IMR-90 (cell line): ENCODE results near the gene CETP. TPM values are rescaled to one million over a fixed set of nuclear protein-coding genes. Genes with fewer than 3 reads are reported as not detected.
"Not testable (repeated sequence)": the region's sequence is repeated elsewhere in the genome, so short reads cannot be mapped to it uniquely, and the experiment has no call there.

Experiments
- ATAC-seq: fragments of 200-7000 bp; cut with Tn5 transposase; 2 replicates; pipeline ENCODE4 v1.9.1; 2020; ENCODE audit warnings: low read depth, mild to moderate bottlenecking, moderate library complexity
- BruUV-seq: library from RNA; stranded (reverse); fragments of 400-500 nt; replicated peaks from 2 replicates; lab custom pipeline; 2021; lab: Mats Ljungman, UMichigan
- CTCF ChIA-PET: fragments of 300-600 bp; formaldehyde crosslinking; extraction: SDS; loops from one replicate; lab custom pipeline; 2021; ENCODE audit warnings: antibody characterized with exemption; lab: Yijun Ruan, JAX
- POLR2A ChIA-PET: fragments of 300-600 bp; sonication (Branson Sonifier 250); formaldehyde crosslinking; loops from one replicate; lab custom pipeline; 2022; ENCODE audit warnings: antibody characterized with exemption; ENCODE audit not compliant: unreplicated experiment; lab: Charles Lee
- DNase-seq: peaks from one replicate; pipeline ENCODE4 v3.0.0; 2013
- H2AFZ ChIP-seq: replicated peaks from 2 replicates; pipeline ENCODE3; 2013; ENCODE audit warnings: low read length, mild to moderate bottlenecking; ENCODE audit not compliant: poor library complexity
- H2AK5ac ChIP-seq: 2 replicates; pipeline ENCODE4 v1.6.1; 2013; ENCODE audit warnings: low read depth, low read length, inconsistent platforms
- H2AK9ac ChIP-seq: replicated peaks from 2 replicates; pipeline ENCODE3; 2013; ENCODE audit warnings: mild to moderate bottlenecking, low read depth, low read length, moderate library complexity; ENCODE audit not compliant: poor library complexity
- H2BK120ac ChIP-seq: 2 replicates; pipeline ENCODE4 v1.6.1; 2013; ENCODE audit warnings: low read depth, low read length, inconsistent platforms
- H2BK15ac ChIP-seq: 3 replicates; pipeline ENCODE4 v1.6.1; 2013; ENCODE audit warnings: low read depth, low read length, inconsistent platforms
- H2BK20ac ChIP-seq: 2 replicates; pipeline ENCODE4 v1.6.1; 2013; ENCODE audit warnings: low read depth, mild to moderate bottlenecking, inconsistent platforms, low read length, moderate library complexity
- H2BK5ac ChIP-seq: 2 replicates; pipeline ENCODE4 v1.6.1; 2013; ENCODE audit warnings: mild to moderate bottlenecking, low read depth, low read length, inconsistent platforms; ENCODE audit not compliant: poor library complexity, severe bottlenecking
- H3K14ac ChIP-seq: replicated peaks from 2 replicates; pipeline ENCODE4 v1.6.1; 2013; ENCODE audit warnings: low read depth, low read length, inconsistent platforms
- H3K18ac ChIP-seq: 2 replicates; pipeline ENCODE4 v1.6.1; 2013; ENCODE audit warnings: low read depth, low read length, control low read depth
- H3K23ac ChIP-seq: 2 replicates; pipeline ENCODE4 v1.6.1; 2013; ENCODE audit warnings: low read depth, low read length, inconsistent platforms
- H3K27ac ChIP-seq: 2 replicates; pipeline ENCODE4 v1.5.1; 2013; ENCODE audit warnings: mild to moderate bottlenecking, control low read depth, low read length; ENCODE audit not compliant: insufficient read depth
- H3K27me3 ChIP-seq: 2 replicates; pipeline ENCODE4 v1.6.1; 2013; ENCODE audit warnings: low read length; ENCODE audit not compliant: control insufficient read depth, insufficient read depth
- H3K36me3 ChIP-seq: 2 replicates; pipeline ENCODE4 v1.6.1; 2013; ENCODE audit warnings: low read length, mixed read lengths; ENCODE audit not compliant: control insufficient read depth, insufficient read depth
- H3K4ac ChIP-seq: 2 replicates; pipeline ENCODE4 v1.6.1; 2013; ENCODE audit warnings: low read depth, low read length, inconsistent platforms
- H3K4me1 ChIP-seq: 2 replicates; pipeline ENCODE4 v1.6.1; 2013; ENCODE audit warnings: low read length, mixed read lengths; ENCODE audit not compliant: control insufficient read depth, insufficient read depth
- H3K4me2 ChIP-seq: 2 replicates; pipeline ENCODE4 v1.6.1; 2013; ENCODE audit warnings: low read depth, mild to moderate bottlenecking, control low read depth, low read length, moderate library complexity
- H3K4me3 ChIP-seq: 2 replicates; pipeline ENCODE4 v1.5.1; 2013; ENCODE audit warnings: low read depth, mild to moderate bottlenecking, control low read depth, low read length, moderate library complexity; ENCODE audit not compliant: insufficient read depth
- H3K56ac ChIP-seq: 2 replicates; pipeline ENCODE4 v1.6.1; 2013; ENCODE audit warnings: low read length, inconsistent platforms; ENCODE audit not compliant: insufficient read depth; ENCODE audit errors: extremely low read depth
- H3K79me1 ChIP-seq, 2 experiments: 2 replicates each; pipeline ENCODE4 v1.6.1; 2013; ENCODE audit warnings: low read length in 2 of 2, inconsistent platforms in 1 of 2, low read depth in 1 of 2
- H3K9ac ChIP-seq: 2 replicates; pipeline ENCODE4 v1.6.1; 2013; ENCODE audit warnings: low read depth, low read length, control low read depth
- H3K9me1 ChIP-seq: 2 replicates; pipeline ENCODE4 v1.6.1; 2013; ENCODE audit warnings: low read length, inconsistent platforms; ENCODE audit not compliant: insufficient read depth
- H3K9me3 ChIP-seq: 2 replicates; pipeline ENCODE4 v1.6.1; 2013; ENCODE audit warnings: low read length; ENCODE audit not compliant: control insufficient read depth, insufficient read depth
- H4K20me1 ChIP-seq: 2 replicates; pipeline ENCODE4 v1.6.1; 2013; ENCODE audit warnings: low read length, inconsistent platforms; ENCODE audit not compliant: insufficient read depth
- H4K5ac ChIP-seq: 2 replicates; pipeline ENCODE4 v1.6.1; 2013; ENCODE audit warnings: mild to moderate bottlenecking, low read depth, low read length, control low read depth
- H4K8ac ChIP-seq, 2 experiments: 2 replicates each; pipeline ENCODE4 v1.6.1; 2013; ENCODE audit warnings: low read depth in 2 of 2, low read length in 2 of 2, control low read depth in 1 of 2, inconsistent platforms in 1 of 2
- H4K91ac ChIP-seq: 2 replicates; pipeline ENCODE4 v1.6.1; 2013; ENCODE audit warnings: low read depth, low read length, inconsistent platforms; ENCODE audit not compliant: insufficient read depth
- WGBS, 2 experiments: methylation state at CpG; one replicate each; pipeline versions ENCODE4 v1.1.5 to v1.1.7; 2013; ENCODE audit warnings: missing lambda C conversion rate in 2 of 2; ENCODE audit not compliant: insufficient read length in 1 of 2; ENCODE audit errors: extremely low coverage in 2 of 2; 5-methylcytosine and 5-hydroxymethylcytosine counted together
- dilution Hi-C: fragments of 300-500 bp; cut with HindIII; formaldehyde crosslinking; loops from one replicate; pipeline ENCODE4 v1.14.3; 2018; ENCODE audit warnings: low sequenced_read_pairs; ENCODE audit not compliant: unreplicated experiment
- in situ Hi-C: fragments of 300-500 bp; cut with MboI; formaldehyde crosslinking; loops from 3 replicates; pipeline ENCODE4 v1.14.3; 2019; ENCODE audit warnings: low sequenced_read_pairs, inconsistent platforms, mixed read lengths
- intact Hi-C: fragments of 100-400 bp; cut with micrococcal nuclease; formaldehyde crosslinking; loops from 2 replicates; pipeline ENCODE4 v1.10.0; 2022
- polyA plus RNA-seq, 3 experiments: library from polyadenylated mRNA; depleted of rRNA; stranded (reverse); fragments of >200 nt; gene quantifications; 2 replicates each; pipeline ENCODE4 v1.2.3, GENCODE V29; 2012; ENCODE audit warnings: low replicate concordance in 1 of 3
- total RNA-seq: library from RNA; depleted of rRNA; stranded (reverse); fragments of >200 nt; gene quantifications from 2 replicates; pipeline ENCODE4 v1.2.3, GENCODE V29; 2012

The CETP gene
- total and polyA plus RNA-seq, 2 of the 4 experiments (the other 2 are of a cell fraction) = not detected

DNA sequence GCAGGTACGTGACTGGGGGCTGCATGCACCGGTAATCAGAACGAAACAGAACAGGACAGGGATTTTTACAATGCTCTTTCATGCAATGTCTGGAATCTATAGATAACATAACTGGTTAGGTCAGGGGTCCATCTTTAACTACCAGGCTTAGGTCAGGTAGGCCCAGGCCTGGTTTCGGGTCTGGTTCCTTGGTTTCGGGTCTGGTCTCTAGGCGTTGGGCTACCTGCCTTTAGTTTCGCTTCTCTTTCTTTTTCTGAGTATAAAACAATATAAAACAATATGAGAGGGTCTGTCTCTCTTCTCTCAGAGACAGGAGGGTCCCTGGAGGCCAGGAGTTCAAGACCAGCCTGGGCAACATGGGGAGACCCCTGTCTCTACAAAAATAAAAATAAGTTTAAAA, 12.1 kb downstream of the CETP start:
- BruUV-seq, H3K36me3 ChIP-seq, H3K4ac ChIP-seq, DNase-seq, H2BK5ac ChIP-seq, POLR2A ChIA-PET, H3K27me3 ChIP-seq, H3K4me3 ChIP-seq, H3K56ac ChIP-seq, H3K18ac ChIP-seq, H2AFZ ChIP-seq, H4K8ac ChIP-seq, in situ Hi-C loops, H2BK20ac ChIP-seq, H4K5ac ChIP-seq, dilution Hi-C loops, H4K91ac ChIP-seq, H3K9me3 ChIP-seq, ATAC-seq, H3K23ac ChIP-seq, H2AK5ac ChIP-seq, H3K9ac ChIP-seq, H2AK9ac ChIP-seq, H4K20me1 ChIP-seq, H3K79me1 ChIP-seq, H2BK15ac ChIP-seq, H3K9me1 ChIP-seq, intact Hi-C loops, H3K4me2 ChIP-seq, H3K27ac ChIP-seq, H3K14ac ChIP-seq, H3K4me1 ChIP-seq, H2BK120ac ChIP-seq: not testable (repeated sequence)
- CTCF ChIA-PET = interaction anchor here (0.9 kb wide), 1 partner anchor 9 kb away, joined by 3 read pairs; no protein-coding TSS in a partner anchor
- 100% methylated on average over 3 of the region's 7 CpGs; no CpG with 5 or more reads in 1 of the 2 experiments for WGBS, 2 experiments
